KOPT-K1 (cell line): Measurements from ENCODE around the gene LRP3.
"Not testable (repeated sequence)": the region's sequence is repeated elsewhere in the genome, so short reads cannot be mapped to it uniquely, and the experiment has no call there.

Experiments
- H3K27ac ChIP-seq: fragments of 200-600 bp; sonication (generic); 2 replicates; pipeline ENCODE4 v1.5.1; 2016; ENCODE audit warnings: antibody characterized with exemption, mild to moderate bottlenecking, low read depth, low read length; ENCODE audit not compliant: poor library complexity, severe bottlenecking
- H3K36me3 ChIP-seq: fragments of 200-600 bp; sonication (generic); 2 replicates; pipeline ENCODE4 v1.5.1; 2017; ENCODE audit warnings: antibody characterized with exemption, mild to moderate bottlenecking, low read length, moderate library complexity; ENCODE audit not compliant: insufficient read depth
- H3K9me3 ChIP-seq: fragments of 200-600 bp; sonication (generic); 2 replicates; pipeline ENCODE4 v1.5.1; 2017; ENCODE audit warnings: antibody characterized with exemption, low read length, mild to moderate bottlenecking; ENCODE audit not compliant: insufficient read depth, poor library complexity, severe bottlenecking

The LRP3 gene

GRCh38 chr19:33204136-33204973 lies 10.2 kb downstream of the LRP3 start:
- Histone ChIP-seq H3K9me3 (no peaks in the 10 kb centered on the region), H3K36me3 (no peaks in the 10 kb centered on the region), H3K27ac (no peak overlapping the region)

- Histone ChIP-seq H3K27ac (no peak overlapping the region), H3K36me3 (no peaks in the 10 kb centered on the region), H3K9me3 (no peaks in the 10 kb centered on the region)
Observed at GRCh38 chr19:33205110-33205509, 11.0 kb downstream of the LRP3 start.

GRCh38 chr19:33205531-33206260 lies 11.6 kb downstream of the LRP3 start:
- Histone ChIP-seq H3K36me3 (no peaks in the 10 kb centered on the region), H3K27ac (no peak overlapping the region), H3K9me3 (no peaks in the 10 kb centered on the region)

- no peaks in the 10 kb centered on the region for H3K9me3 ChIP-seq
- no peak overlapping the region for H3K27ac ChIP-seq
- H3K36me3 ChIP-seq = no peaks in the 10 kb centered on the region
Observed at GRCh38 chr19:33206261-33207039, 12.3 kb downstream of the LRP3 start.

GRCh38 chr19:33207040-33207620 lies 13.0 kb downstream of the LRP3 start:
- no peak overlapping the region for H3K27ac ChIP-seq
- H3K9me3 ChIP-seq = no peaks in the 10 kb centered on the region
- H3K36me3 ChIP-seq = no peaks in the 10 kb centered on the region

GRCh38 chr19:33207903-33208302 lies 13.8 kb downstream of the LRP3 start:
- Histone ChIP-seq H3K9me3 (no peaks in the 10 kb centered on the region), H3K36me3 (no peaks in the 10 kb centered on the region), H3K27ac (no peak overlapping the region)

GRCh38 chr19:33208371-33208895 lies 14.3 kb downstream of the LRP3 start:
- Histone ChIP-seq H3K27ac (no peak overlapping the region), H3K9me3 (no peaks in the 10 kb centered on the region), H3K36me3 (no peaks in the 10 kb centered on the region)

- Histone ChIP-seq H3K9me3 (no peaks in the 10 kb centered on the region), H3K27ac (no peak overlapping the region), H3K36me3 (no peaks in the 10 kb centered on the region)
Observed at GRCh38 chr19:33208904-33209849, 15.0 kb downstream of the LRP3 start.

- H3K27ac ChIP-seq, H3K9me3 ChIP-seq, H3K36me3 ChIP-seq: not testable (repeated sequence)
Observed at GRCh38 chr19:33209850-33210230, 15.7 kb downstream of the LRP3 start.

- Histone ChIP-seq H3K36me3 (no peaks in the 10 kb centered on the region), H3K9me3 (no peaks in the 10 kb centered on the region), H3K27ac (no peak overlapping the region)
Observed at GRCh38 chr19:33210266-33210940, 16.3 kb downstream of the LRP3 start.

GRCh38 chr19:33211794-33212435 lies 17.8 kb downstream of the LRP3 start:
- Histone ChIP-seq H3K36me3 (no peaks in the 10 kb centered on the region), H3K27ac (no peak overlapping the region), H3K9me3 (no peaks in the 10 kb centered on the region)

GRCh38 chr19:33212436-33213172 lies 18.5 kb downstream of the LRP3 start:
- no peaks in the 10 kb centered on the region for H3K36me3 ChIP-seq
- no peaks in the 10 kb centered on the region for H3K9me3 ChIP-seq

GRCh38 chr19:33214596-33214995 lies 20.5 kb downstream of the LRP3 start:
- H3K36me3 ChIP-seq = no peaks in the 10 kb centered on the region
- no peak overlapping the region for H3K27ac ChIP-seq
- no peaks in the 10 kb centered on the region for H3K9me3 ChIP-seq

More at GRCh38 chr19:33212436-33213172, 18.5 kb downstream of the LRP3 start:
- no peak overlapping the region for H3K27ac ChIP-seq
